CD4-positive, alpha-beta T cell (primary cell): ENCODE measurements around the gene ST3GAL5. TPM values are rescaled to one million over a fixed set of nuclear protein-coding genes. Genes with fewer than 3 reads are reported as not detected.

Experiments
- ATAC-seq: fragments of 200-7000 bp; cut with Tn5 transposase; one replicate; pipeline ENCODE4 v1.10.0; 2022; ENCODE audit warnings: mild to moderate bottlenecking; ENCODE audit not compliant: poor library complexity
- CTCF ChIA-PET: fragments of 350-600 bp; sonication (Branson Sonifier 250); formaldehyde crosslinking; loops from one replicate; lab custom pipeline; 2021; ENCODE audit warnings: antibody characterized with exemption, inconsistent platforms; lab: Charles Lee
- POLR2A ChIA-PET: fragments of 350-600 bp; sonication (Branson Sonifier 250); formaldehyde crosslinking; loops from one replicate; lab custom pipeline; 2021; ENCODE audit warnings: antibody characterized with exemption, inconsistent platforms; lab: Charles Lee
- DNase-seq, 14 experiments: peaks; one replicate each; pipeline ENCODE4 v3.0.0-alpha.2; 2013 to 2020; ENCODE audit warnings: mixed read lengths in 2 of 14
- H3K27ac ChIP-seq, 2 donors: one replicate each; pipeline versions ENCODE4 v1.5.1 to v1.7.0; 2013; ENCODE audit warnings: low read length in 2 of 2, low read depth in 1 of 2, mild to moderate bottlenecking in 1 of 2
- H3K27me3 ChIP-seq, 2 experiments: 1 replicate in 1 of 2; 2 replicates in 1 of 2; pipeline versions ENCODE4 v1.6.1 to v1.7.0; 2013; ENCODE audit warnings: low read length in 2 of 2, control low read depth in 1 of 2, mild to moderate bottlenecking in 1 of 2, moderate library complexity in 1 of 2; ENCODE audit not compliant: insufficient read depth in 2 of 2, control insufficient read depth in 1 of 2
- H3K36me3 ChIP-seq: one replicate; pipeline ENCODE4 v1.6.1; 2013; ENCODE audit warnings: low read length, control low read depth; ENCODE audit not compliant: insufficient read depth
- H3K4me1 ChIP-seq: one replicate; pipeline ENCODE4 v1.6.1; 2013; ENCODE audit warnings: low read length, control low read depth; ENCODE audit not compliant: insufficient read depth
- H3K4me3 ChIP-seq: one replicate; pipeline ENCODE4 v1.5.1; 2013; ENCODE audit warnings: mild to moderate bottlenecking, low read length, moderate library complexity
- H3K9me3 ChIP-seq, 2 experiments: 1 replicate in 1 of 2; 2 replicates in 1 of 2; pipeline versions ENCODE4 v1.6.1 to v1.7.0; 2013; ENCODE audit warnings: low read length in 2 of 2, mild to moderate bottlenecking in 2 of 2, control low read depth in 1 of 2, moderate library complexity in 1 of 2; ENCODE audit not compliant: control insufficient read depth in 1 of 2, insufficient read depth in 1 of 2
- H3K27ac Mint-ChIP-seq: one replicate; pipeline ENCODE4 v1.8.0; 2020; ENCODE audit warnings: mixed read lengths
- H3K27me3 Mint-ChIP-seq: one replicate; pipeline ENCODE4 v1.8.0; 2021; ENCODE audit warnings: mixed read lengths
- H3K36me3 Mint-ChIP-seq: one replicate; pipeline ENCODE4 v1.8.0; 2021; ENCODE audit warnings: low read depth, mixed read lengths
- H3K4me1 Mint-ChIP-seq: one replicate; pipeline ENCODE4 v1.8.0; 2021; ENCODE audit warnings: low read depth, mixed read lengths
- H3K4me3 Mint-ChIP-seq: one replicate; pipeline ENCODE4 v1.8.0; 2020; ENCODE audit warnings: mild to moderate bottlenecking, mixed read lengths
- H3K9me3 Mint-ChIP-seq: one replicate; pipeline ENCODE4 v1.8.0; 2020; ENCODE audit warnings: mixed read lengths
- intact Hi-C, 2 experiments: fragments of 100-400 bp; cut with DNase I in 1 of 2; cut with micrococcal nuclease in 1 of 2; formaldehyde crosslinking; loops; one replicate each; pipeline versions ENCODE4 v1.15.1 to v1.9.0; 2023 to 2025; cut with DNase I, micrococcal nuclease
- total RNA-seq, 174 experiments: library from RNA in 2 of 174; stranded (reverse) in 2 of 174; gene quantifications; one replicate each; pipeline ENCODE4 v1.2.3 and lab custom pipeline; 2021 to 2026
- TF ChIP-seq, protein P1 (sequence below): fragments of 200-600 bp; IDR thresholded peaks from one replicate; pipeline ENCODE4 v1.8.0; 2022; ENCODE audit warnings: antibody characterized with exemption, mild to moderate bottlenecking

Gene ST3GAL5
- total RNA-seq, 2 experiments from 2014 or later: 76.7 to 77.8 TPM

- ChIA-PET POLR2A (no interaction called here), CTCF (interaction anchor here (1.4 to 2.4 kb wide), 2 partner anchors 8 to 14 kb away, joined by 3 to 7 read pairs; no protein-coding TSS in a partner anchor)
- H3K36me3 Mint-ChIP-seq: peaks cover 39% of the 10 kb centered on the region
- no peak overlapping the region for H3K4me3 ChIP-seq
- peaks cover 6% of the 10 kb centered on the region for H3K4me1 ChIP-seq
- H3K27ac Mint-ChIP-seq: no peak overlapping the region
- H3K27ac ChIP-seq: no peak overlapping the region
- intact Hi-C loops: no loop called here
- no peak for DNase-seq
- no peaks in the 10 kb centered on the region for H3K27me3 Mint-ChIP-seq
- no peak for ATAC-seq
- no peaks in the 10 kb centered on the region for H3K36me3 ChIP-seq
- no peaks in the 10 kb centered on the region for H3K27me3 ChIP-seq
- no peak overlapping the region for H3K4me3 Mint-ChIP-seq
- H3K4me1 Mint-ChIP-seq: peaks cover 55% of the 10 kb centered on the region
- H3K9me3 ChIP-seq: no peaks in the 10 kb centered on the region
- TF ChIP-seq, protein P1, sequence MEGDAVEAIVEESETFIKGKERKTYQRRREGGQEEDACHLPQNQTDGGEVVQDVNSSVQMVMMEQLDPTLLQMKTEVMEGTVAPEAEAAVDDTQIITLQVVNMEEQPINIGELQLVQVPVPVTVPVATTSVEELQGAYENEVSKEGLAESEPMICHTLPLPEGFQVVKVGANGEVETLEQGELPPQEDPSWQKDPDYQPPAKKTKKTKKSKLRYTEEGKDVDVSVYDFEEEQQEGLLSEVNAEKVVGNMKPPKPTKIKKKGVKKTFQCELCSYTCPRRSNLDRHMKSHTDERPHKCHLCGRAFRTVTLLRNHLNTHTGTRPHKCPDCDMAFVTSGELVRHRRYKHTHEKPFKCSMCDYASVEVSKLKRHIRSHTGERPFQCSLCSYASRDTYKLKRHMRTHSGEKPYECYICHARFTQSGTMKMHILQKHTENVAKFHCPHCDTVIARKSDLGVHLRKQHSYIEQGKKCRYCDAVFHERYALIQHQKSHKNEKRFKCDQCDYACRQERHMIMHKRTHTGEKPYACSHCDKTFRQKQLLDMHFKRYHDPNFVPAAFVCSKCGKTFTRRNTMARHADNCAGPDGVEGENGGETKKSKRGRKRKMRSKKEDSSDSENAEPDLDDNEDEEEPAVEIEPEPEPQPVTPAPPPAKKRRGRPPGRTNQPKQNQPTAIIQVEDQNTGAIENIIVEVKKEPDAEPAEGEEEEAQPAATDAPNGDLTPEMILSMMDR: no peak
- no peaks in the 10 kb centered on the region for H3K9me3 Mint-ChIP-seq
Observed at GRCh38 chr2:85872536-85873161, 16.1 kb downstream of the ST3GAL5 start.

GRCh38 chr2:85871494-85872164 is 17.2 kb downstream of the ST3GAL5 start:
- TF ChIP-seq, protein P1: no peak
- no peak overlapping the region for H3K27ac ChIP-seq
- Mint-ChIP-seq H3K9me3 (no peaks in the 10 kb centered on the region), H3K27ac (no peak overlapping the region), H3K27me3 (no peaks in the 10 kb centered on the region), H3K4me1 (peaks cover 55% of the 10 kb centered on the region), H3K36me3 (peaks cover 44% of the 10 kb centered on the region), H3K4me3 (no peak overlapping the region)
- no peak overlapping the region for H3K4me3 ChIP-seq
- no peaks in the 10 kb centered on the region for H3K36me3 ChIP-seq
- ChIA-PET POLR2A (no interaction called here), CTCF (interaction anchor here (2.4 kb wide), 1 partner anchor 15 kb away, joined by 7 read pairs; no protein-coding TSS in a partner anchor)
- peaks cover 15% of the 10 kb centered on the region for H3K4me1 ChIP-seq
- ATAC-seq (no peak), DNase-seq (no peak)
- H3K27me3 ChIP-seq: no peaks in the 10 kb centered on the region
- intact Hi-C loops: no loop called here
- H3K9me3 ChIP-seq: no peaks in the 10 kb centered on the region

DNA sequence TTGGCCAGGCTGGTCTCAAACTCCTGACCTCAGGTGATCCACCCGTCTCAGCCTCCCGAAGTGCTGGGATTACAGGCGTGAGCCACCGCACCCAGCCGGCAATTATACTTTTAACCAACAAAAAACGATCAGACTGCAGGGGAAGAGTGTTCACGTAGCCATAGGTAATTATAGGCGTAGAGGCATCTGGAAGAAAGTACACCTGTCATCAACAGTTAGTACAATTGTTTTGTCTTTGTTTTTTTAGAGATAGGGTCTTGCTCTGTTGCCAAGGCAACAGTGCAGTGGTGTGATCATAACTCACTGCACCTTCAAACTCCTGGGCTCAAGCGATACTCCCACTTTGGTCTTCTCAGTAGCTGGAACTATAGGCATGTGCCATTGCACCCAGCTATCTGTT is 20.0 kb downstream of the ST3GAL5 start:
- no peaks in the 10 kb centered on the region for H3K9me3 ChIP-seq
- Mint-ChIP-seq H3K9me3 (no peaks in the 10 kb centered on the region), H3K27me3 (no peaks in the 10 kb centered on the region), H3K4me1 (peaks cover 56% of the 10 kb centered on the region), H3K36me3 (peaks cover 43% of the 10 kb centered on the region), H3K27ac (no peak overlapping the region), H3K4me3 (no peak overlapping the region)
- ATAC-seq (no peak), DNase-seq (no peak)
- H3K4me3 ChIP-seq: no peak overlapping the region
- TF ChIP-seq, protein P1: no peak
- intact Hi-C loops: no loop called here
- POLR2A ChIA-PET: no interaction called here
- H3K4me1 ChIP-seq: peaks cover 20% of the 10 kb centered on the region
- CTCF ChIA-PET: interaction anchor here (1.5 kb wide), 1 partner anchor 19 kb away, joined by 3 read pairs; no protein-coding TSS in a partner anchor
- H3K27ac ChIP-seq: no peak overlapping the region
- no peaks in the 10 kb centered on the region for H3K27me3 ChIP-seq
- H3K36me3 ChIP-seq: no peaks in the 10 kb centered on the region
